Suprapubic skin (tissue), 3 donors: Measurements from ENCODE around the gene HDDC3.

Experiments
- POLR2A ChIP-seq, 2 donors: fragments of 450-650 bp; IDR thresholded peaks; one replicate each; pipeline ENCODE4 v1.6.1; 2017; ENCODE audit warnings: antibody characterized with exemption in 2 of 2, mild to moderate bottlenecking in 2 of 2, moderate library complexity in 2 of 2
- TF ChIP-seq, protein P1 (sequence below), 2 donors: fragments of 200-600 bp in 1 of 2; fragments of 450-650 bp in 1 of 2; sonication (generic) in 1 of 2; IDR thresholded peaks; one replicate each; pipeline ENCODE4 v1.5.1; 2016 to 2019; ENCODE audit warnings: antibody characterized with exemption in 2 of 2, mild to moderate bottlenecking in 1 of 2, moderate library complexity in 1 of 2

DNA sequence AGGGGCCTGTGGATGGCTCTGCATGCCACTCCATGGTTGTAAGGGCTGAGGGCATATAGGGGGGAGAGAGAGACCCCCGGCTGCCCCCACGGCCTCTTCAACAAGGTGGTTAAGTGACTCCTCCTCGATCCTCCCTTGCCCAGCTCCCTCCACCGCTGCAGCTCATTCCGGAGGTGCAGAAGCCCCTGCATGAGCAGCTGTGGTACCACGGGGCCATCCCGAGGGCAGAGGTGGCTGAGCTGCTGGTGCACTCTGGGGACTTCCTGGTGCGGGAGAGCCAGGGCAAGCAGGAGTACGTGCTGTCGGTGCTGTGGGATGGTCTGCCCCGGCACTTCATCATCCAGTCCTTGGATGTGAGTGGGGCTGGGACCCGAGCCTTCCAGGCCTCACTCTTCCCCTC is 41.5 kb downstream of the HDDC3 start:
- TF ChIP-seq, protein P1, sequence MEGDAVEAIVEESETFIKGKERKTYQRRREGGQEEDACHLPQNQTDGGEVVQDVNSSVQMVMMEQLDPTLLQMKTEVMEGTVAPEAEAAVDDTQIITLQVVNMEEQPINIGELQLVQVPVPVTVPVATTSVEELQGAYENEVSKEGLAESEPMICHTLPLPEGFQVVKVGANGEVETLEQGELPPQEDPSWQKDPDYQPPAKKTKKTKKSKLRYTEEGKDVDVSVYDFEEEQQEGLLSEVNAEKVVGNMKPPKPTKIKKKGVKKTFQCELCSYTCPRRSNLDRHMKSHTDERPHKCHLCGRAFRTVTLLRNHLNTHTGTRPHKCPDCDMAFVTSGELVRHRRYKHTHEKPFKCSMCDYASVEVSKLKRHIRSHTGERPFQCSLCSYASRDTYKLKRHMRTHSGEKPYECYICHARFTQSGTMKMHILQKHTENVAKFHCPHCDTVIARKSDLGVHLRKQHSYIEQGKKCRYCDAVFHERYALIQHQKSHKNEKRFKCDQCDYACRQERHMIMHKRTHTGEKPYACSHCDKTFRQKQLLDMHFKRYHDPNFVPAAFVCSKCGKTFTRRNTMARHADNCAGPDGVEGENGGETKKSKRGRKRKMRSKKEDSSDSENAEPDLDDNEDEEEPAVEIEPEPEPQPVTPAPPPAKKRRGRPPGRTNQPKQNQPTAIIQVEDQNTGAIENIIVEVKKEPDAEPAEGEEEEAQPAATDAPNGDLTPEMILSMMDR (IDR thresholded peaks at IDR 0.05): no peak
- no peak for TF ChIP-seq POLR2A (IDR thresholded peaks at IDR 0.05)
